Epithelial cell of esophagus (primary cell): ENCODE results near the gene HSPB6.

Experiments
- DNase-seq: peaks from one replicate; pipeline ENCODE4 v3.0.0; 2010; ENCODE audit warnings: low read depth
- H3K4me3 ChIP-seq: 2 replicates; pipeline ENCODE4 v1.5.1; 2011; ENCODE audit warnings: mild to moderate bottlenecking, low read length, control low read depth
- TF ChIP-seq, protein P1 (sequence below): IDR thresholded peaks from 2 replicates; pipeline ENCODE4 v1.5.1; 2011; ENCODE audit warnings: low read depth, mild to moderate bottlenecking, low read length, control low read depth, inconsistent platforms; ENCODE audit not compliant: insufficient read depth; ENCODE audit errors: missing control alignments

Gene HSPB6

DNA sequence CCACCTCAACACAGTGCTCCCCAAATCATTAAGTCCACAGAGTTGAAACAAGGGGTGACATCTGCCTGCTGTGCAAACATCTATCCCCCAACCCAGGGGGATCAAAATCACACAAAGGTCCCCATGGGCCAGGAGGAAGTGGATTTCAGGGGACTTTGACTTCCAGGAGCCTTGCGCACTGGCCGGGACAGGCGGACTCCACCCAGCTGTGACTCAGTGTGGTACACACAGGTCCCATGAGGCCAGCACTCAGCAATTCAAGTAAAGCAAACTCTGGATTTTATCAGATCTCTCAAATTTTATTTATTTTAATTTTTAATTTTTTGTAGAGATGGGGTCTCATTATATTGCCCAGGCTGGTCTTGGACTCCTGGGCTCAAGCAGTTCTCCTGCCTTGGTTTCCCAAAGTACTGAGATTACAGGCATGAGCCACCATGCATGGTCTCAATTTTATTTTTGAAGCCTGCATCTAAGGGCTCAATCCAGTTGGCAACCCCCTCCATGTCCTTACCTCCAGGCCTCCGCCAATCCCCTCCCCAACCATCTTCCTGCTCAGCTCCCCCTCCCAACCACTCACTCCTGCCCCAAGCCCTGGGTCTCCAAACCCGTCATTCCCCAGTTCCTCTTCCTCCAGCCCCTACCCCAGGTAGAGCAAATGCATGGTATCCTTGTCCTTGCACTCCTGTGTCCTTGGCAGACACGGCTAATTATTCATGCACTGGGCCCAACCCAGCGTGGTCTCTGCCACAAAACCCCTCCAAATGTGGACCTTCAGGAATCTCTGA lies 36.7 kb upstream of the HSPB6 start:
- no peak overlapping the region for H3K4me3 ChIP-seq
- DNase-seq = peak; percentile 24
- TF ChIP-seq, protein P1, sequence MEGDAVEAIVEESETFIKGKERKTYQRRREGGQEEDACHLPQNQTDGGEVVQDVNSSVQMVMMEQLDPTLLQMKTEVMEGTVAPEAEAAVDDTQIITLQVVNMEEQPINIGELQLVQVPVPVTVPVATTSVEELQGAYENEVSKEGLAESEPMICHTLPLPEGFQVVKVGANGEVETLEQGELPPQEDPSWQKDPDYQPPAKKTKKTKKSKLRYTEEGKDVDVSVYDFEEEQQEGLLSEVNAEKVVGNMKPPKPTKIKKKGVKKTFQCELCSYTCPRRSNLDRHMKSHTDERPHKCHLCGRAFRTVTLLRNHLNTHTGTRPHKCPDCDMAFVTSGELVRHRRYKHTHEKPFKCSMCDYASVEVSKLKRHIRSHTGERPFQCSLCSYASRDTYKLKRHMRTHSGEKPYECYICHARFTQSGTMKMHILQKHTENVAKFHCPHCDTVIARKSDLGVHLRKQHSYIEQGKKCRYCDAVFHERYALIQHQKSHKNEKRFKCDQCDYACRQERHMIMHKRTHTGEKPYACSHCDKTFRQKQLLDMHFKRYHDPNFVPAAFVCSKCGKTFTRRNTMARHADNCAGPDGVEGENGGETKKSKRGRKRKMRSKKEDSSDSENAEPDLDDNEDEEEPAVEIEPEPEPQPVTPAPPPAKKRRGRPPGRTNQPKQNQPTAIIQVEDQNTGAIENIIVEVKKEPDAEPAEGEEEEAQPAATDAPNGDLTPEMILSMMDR = no peak

DNA sequence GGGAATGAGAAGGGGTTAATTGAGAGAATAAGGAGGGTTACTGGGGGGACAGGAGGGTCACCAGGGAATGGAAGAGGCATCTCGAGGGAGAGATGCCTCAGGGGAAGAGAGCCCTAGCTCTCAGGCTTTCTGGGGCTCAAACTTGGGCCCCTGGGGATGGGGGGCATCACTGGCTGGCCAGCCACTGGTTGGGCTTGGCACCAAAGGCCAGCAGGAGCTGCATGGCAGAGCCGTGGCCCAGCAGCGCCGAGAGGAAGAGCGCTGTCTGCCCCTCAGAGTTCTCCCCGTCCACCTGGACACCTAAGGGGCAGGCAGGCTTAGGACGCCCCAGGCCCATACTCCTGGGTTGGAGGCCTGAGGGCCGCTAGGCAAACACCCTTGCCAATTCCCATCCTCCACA lies 36.1 kb upstream of the HSPB6 start:
- TF ChIP-seq, protein P1 = no peak
- H3K4me3 ChIP-seq = no peak overlapping the region
- DNase-seq = no peak

DNA sequence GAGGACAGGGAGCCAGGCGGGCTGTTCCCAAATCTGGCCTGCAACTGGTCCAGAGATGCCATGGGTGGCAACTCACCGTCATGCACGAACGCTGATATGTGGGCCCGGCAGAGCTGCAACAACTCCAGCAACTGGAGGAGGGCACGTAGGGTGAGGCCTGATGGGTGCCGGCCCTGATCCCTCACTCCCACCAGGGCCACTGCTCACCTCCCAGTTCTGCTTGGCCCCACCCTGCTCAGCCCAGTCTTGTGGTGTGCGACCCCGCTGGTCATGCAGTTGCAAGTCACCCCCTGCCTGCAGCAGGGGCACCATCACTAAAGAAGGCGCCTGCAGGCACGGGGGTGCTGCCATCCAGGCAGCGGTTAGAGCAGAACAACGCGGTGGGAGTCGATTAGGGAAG lies 35.5 kb upstream of the HSPB6 start:
- TF ChIP-seq, protein P1 = no peak
- no peak for DNase-seq
- H3K4me3 ChIP-seq = no peak overlapping the region

DNA sequence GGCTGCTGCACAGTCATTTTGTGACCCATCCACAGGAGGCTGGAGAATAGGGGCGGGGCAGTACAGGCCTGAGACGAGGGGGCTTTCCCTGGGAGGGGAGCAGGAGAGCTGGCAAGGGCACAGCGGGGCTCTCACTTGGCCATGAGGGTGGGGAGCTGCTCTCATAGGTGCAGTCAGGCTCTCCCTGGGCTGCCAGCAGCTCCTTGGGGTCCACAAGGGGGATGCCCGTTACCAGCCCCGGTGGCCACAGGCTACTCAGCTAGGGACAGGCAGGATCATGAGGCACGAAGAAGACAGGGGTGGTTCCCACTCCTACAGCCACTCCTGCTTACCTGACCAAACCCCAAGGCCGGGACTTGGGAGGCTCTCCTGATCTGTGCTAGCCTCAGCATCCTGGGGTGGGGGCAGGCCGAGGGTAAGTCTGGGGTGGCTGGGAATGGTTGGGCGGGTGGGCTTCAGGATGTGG lies 35.0 kb upstream of the HSPB6 start:
- H3K4me3 ChIP-seq = no peak overlapping the region
- DNase-seq = no peak
- TF ChIP-seq, protein P1 = no peak

DNA sequence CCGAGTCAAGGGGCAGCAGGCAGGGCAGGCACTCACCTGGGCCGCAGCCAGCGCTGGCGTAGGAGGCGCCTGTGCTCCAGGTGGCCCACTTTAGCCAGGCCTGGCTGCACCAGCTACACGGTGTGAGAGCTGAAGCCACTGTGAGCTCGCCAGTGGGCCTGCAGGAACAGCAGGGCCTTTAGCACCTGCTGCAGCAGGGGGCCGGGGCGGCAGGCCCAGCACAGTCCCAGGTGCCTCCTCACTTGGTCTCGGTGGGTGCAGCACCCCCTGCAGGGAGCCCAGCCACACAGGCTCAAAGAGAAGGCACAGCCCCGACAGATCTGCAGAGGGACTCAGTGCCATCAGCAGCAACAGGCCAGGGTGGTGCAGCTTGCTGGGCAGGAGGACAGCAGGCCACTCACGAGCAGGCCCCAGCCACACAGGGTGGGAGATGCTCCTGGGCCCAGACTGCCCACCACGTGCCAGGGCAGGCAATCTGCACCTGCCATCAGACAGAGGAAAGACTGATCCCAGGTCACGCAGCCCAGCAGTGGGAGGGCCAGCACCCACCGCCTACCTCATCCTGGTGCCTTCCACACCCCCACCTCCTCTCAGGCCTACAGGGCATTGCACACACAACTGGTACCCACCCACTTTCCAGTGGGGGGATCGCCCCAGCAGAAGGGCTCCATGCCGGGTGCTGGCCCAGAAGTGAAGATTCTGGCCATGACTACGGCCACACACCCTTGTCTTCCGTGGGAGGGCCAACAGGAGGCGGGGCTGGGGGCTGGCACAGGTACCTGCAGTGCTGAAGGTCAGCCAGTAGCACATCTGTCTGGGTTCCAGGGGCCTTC lies 34.4 kb upstream of the HSPB6 start:
- TF ChIP-seq, protein P1 = no peak
- no peak for DNase-seq
- no peak overlapping the region for H3K4me3 ChIP-seq

DNA sequence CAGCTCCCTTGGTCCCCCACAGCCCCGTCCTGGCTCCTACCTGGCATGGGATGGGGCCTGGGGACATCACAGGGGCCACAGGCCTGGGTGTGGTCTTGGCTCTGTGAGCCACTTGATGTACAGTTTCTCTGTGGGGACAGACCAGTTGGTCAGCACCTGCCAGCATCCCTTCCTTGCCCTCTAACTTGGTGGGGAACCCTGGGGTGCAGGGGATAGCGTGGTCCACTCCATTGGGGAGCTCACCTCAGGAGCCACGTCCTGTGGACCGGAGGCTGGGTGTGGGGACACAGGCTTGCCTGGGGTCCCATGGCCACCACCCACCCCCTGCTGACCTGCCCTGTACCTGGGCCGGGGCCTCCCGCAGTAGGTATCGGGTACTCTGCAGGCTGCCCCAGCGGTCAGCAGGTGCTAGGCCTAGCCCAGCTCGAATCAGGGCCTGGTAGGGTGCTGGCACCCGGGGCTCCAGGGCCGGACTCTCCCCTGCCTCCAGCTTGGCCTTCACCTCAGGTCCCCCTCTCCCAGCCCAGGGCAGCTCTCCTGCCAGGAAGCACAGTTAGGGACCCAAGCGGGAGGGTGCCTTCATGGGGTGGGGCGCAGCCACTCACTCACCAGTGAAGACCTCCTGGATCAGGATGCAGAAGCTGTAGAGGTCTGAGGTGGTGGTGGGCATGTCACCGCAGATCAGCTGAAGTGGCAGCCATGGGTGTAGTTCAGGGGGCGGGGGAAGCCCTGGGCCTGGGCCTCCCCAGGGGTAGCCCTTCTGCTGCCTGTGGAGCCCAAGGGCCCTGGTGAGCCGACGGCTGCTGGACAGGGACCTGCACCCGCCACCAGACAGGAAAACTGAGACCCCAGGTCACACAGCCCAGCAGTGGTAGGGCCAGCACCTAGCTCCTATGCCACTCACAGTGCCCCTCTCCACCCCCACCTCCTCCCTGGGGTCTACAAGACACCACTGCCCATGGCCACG lies 33.4 kb upstream of the HSPB6 start:
- TF ChIP-seq, protein P1 = no peak
- DNase-seq = no peak
- no peak overlapping the region for H3K4me3 ChIP-seq
